Neural cell (in vitro differentiated cells): ENCODE measurements around the gene HDAC7. TPM values are rescaled to one million over a fixed set of nuclear protein-coding genes. Genes with fewer than 3 reads are reported as not detected.

Source experiments
- H2AFZ ChIP-seq: fragments of 200-600, 300-800 bp; sonication (generic), shearing (Covaris generic); 2 replicates; pipeline ENCODE4 v1.6.0; 2014; ENCODE audit warnings: low read depth, mild to moderate bottlenecking, antibody characterized with exemption, low read length, moderate library complexity
- H3F3A ChIP-seq: fragments of 200-600 bp; shearing (Covaris generic); 2 replicates; pipeline ENCODE4 v1.6.1; 2016; ENCODE audit warnings: mild to moderate bottlenecking, moderate library complexity, mixed read lengths, antibody characterized with exemption, low read length; ENCODE audit not compliant: insufficient read depth, poor library complexity, severe bottlenecking
- H3K27ac ChIP-seq: fragments of 200-600, 300-800 bp; sonication (generic), shearing (Covaris generic); 2 replicates; pipeline ENCODE4 v1.5.1; 2014; ENCODE audit warnings: mild to moderate bottlenecking, low read length, moderate library complexity
- H3K27me3 ChIP-seq: fragments of 300-800, 200-600 bp; sonication (generic), shearing (Covaris generic); 2 replicates; pipeline ENCODE4 v1.6.0; 2014; ENCODE audit warnings: mild to moderate bottlenecking, low read depth, low read length, moderate library complexity; ENCODE audit not compliant: insufficient read depth
- H3K36me3 ChIP-seq: fragments of 300-800, 200-600 bp; sonication (generic), shearing (Covaris generic); 2 replicates; pipeline ENCODE4 v1.5.1; 2014; ENCODE audit warnings: mild to moderate bottlenecking, antibody characterized with exemption, low read length, moderate library complexity; ENCODE audit not compliant: insufficient read depth
- H3K4me2 ChIP-seq: fragments of 300-800, 200-600 bp; sonication (generic), shearing (Covaris generic); 2 replicates; pipeline ENCODE4 v1.6.0; 2014; ENCODE audit warnings: mild to moderate bottlenecking, low read length
- H3K4me3 ChIP-seq: fragments of 300-800, 200-600 bp; sonication (generic), shearing (Covaris generic); 2 replicates; pipeline ENCODE4 v1.5.1; 2014; ENCODE audit warnings: mild to moderate bottlenecking, low read length, moderate library complexity
- H3K79me2 ChIP-seq: fragments of 200-600 bp; shearing (Covaris generic); replicated peaks from 2 replicates; pipeline ENCODE4 v1.6.0; 2014; ENCODE audit warnings: mild to moderate bottlenecking, low read length, moderate library complexity; ENCODE audit not compliant: insufficient read depth
- H3K9ac ChIP-seq: fragments of 300-800, 200-600 bp; sonication (generic), shearing (Covaris generic); 2 replicates; pipeline ENCODE4 v1.6.1; 2016; ENCODE audit warnings: mild to moderate bottlenecking, low read length, mixed read lengths
- H3K9me2 ChIP-seq: fragments of 200-600 bp; shearing (Covaris generic); 2 replicates; pipeline ENCODE4 v1.6.1; 2016; ENCODE audit warnings: mild to moderate bottlenecking, low read length, mixed read lengths; ENCODE audit not compliant: insufficient read depth
- H3K9me3 ChIP-seq: fragments of 200-600, 300-800 bp; sonication (generic), shearing (Covaris generic); 2 replicates; pipeline ENCODE4 v1.6.1; 2016; ENCODE audit warnings: mild to moderate bottlenecking, mixed run types, low read length, moderate library complexity, mixed read lengths
- H4K20me1 ChIP-seq: fragments of 200-600 bp; shearing (Covaris generic); 2 replicates; pipeline ENCODE4 v1.6.1; 2016; ENCODE audit warnings: mild to moderate bottlenecking, mixed run types; ENCODE audit not compliant: insufficient read depth
- CTCF ChIP-seq: fragments of 450-650 bp; IDR thresholded peaks from 2 replicates; pipeline ENCODE4 v1.5.1; 2014; ENCODE audit warnings: antibody characterized with exemption, mild to moderate bottlenecking, moderate library complexity; ENCODE audit not compliant: poor library complexity, severe bottlenecking
- EP300 ChIP-seq: fragments of 450-650 bp; conservative IDR thresholded peaks from 2 replicates; pipeline ENCODE4 v1.6.1; 2014; ENCODE audit warnings: antibody characterized with exemption, mild to moderate bottlenecking, moderate library complexity; ENCODE audit not compliant: poor library complexity, severe bottlenecking
- EZH2 ChIP-seq: fragments of 200-600, 300-800 bp; shearing (Covaris generic), sonication (generic); IDR thresholded peaks from 2 replicates; pipeline ENCODE4 v1.6.1; 2014; ENCODE audit warnings: antibody characterized with exemption, low read length, borderline replicate concordance, mild to moderate bottlenecking; ENCODE audit not compliant: insufficient read depth, poor library complexity, severe bottlenecking
- MXI1 ChIP-seq: fragments of 450-650 bp; conservative IDR thresholded peaks from 2 replicates; pipeline ENCODE4 v1.6.1; 2014; ENCODE audit warnings: antibody characterized with exemption, mild to moderate bottlenecking; ENCODE audit not compliant: poor library complexity, severe bottlenecking
- POLR2AphosphoS5 ChIP-seq: IDR thresholded peaks from 2 replicates; pipeline ENCODE4 v1.6.1; 2012
- RAD21 ChIP-seq: fragments of 450-650 bp; conservative IDR thresholded peaks from 2 replicates; pipeline ENCODE4 v1.6.1; 2014; ENCODE audit warnings: antibody characterized with exemption, mild to moderate bottlenecking, moderate library complexity
- REST ChIP-seq: IDR thresholded peaks from 2 replicates; pipeline ENCODE4 v1.6.1; 2012; ENCODE audit warnings: borderline replicate concordance
- SMC3 ChIP-seq: fragments of 450-650 bp; conservative IDR thresholded peaks from 2 replicates; pipeline ENCODE4 v1.6.1; 2014; ENCODE audit warnings: antibody characterized with exemption, mild to moderate bottlenecking, moderate library complexity; ENCODE audit not compliant: poor library complexity
- TAF1 ChIP-seq: IDR thresholded peaks from 2 replicates; pipeline ENCODE4 v1.6.1; 2012; ENCODE audit warnings: low read depth
- polyA plus RNA-seq: library from polyadenylated mRNA; depleted of rRNA; stranded (reverse); fragments of >200 nt; gene quantifications from 2 replicates; pipeline ENCODE4 v1.2.3, GENCODE V29; 2014

HDAC7 gene
- polyA plus RNA-seq, 1 donor from 2014 or later = 30.2 TPM

- Histone ChIP-seq H3F3A (no peaks in the 10 kb centered on the region), H3K9ac (no peak overlapping the region), H3K9me2 (no peaks in the 10 kb centered on the region), H3K9me3 (no peaks in the 10 kb centered on the region), H3K4me2 (no peak overlapping the region), H2AFZ (no peak overlapping the region), H3K27ac (no peak overlapping the region), H3K27me3 (no peaks in the 10 kb centered on the region), H3K79me2 (no peaks in the 10 kb centered on the region), H4K20me1 (no peaks in the 10 kb centered on the region), H3K4me3 (no peak overlapping the region), H3K36me3 (no peaks in the 10 kb centered on the region)
- no peak for TF ChIP-seq MXI1
These were observed 51.3 kb downstream of the HDAC7 start for GRCh38 chr12:47768323-47768811.

- H3K27ac ChIP-seq = no peak overlapping the region
- H4K20me1 ChIP-seq = no peaks in the 10 kb centered on the region
- H3K9ac ChIP-seq = no peak overlapping the region
- no peaks in the 10 kb centered on the region for H3F3A ChIP-seq
- no peak for TF ChIP-seq SMC3
- H3K9me3 ChIP-seq = no peaks in the 10 kb centered on the region
- no peak overlapping the region for H2AFZ ChIP-seq
- H3K4me2 ChIP-seq = no peak overlapping the region
- H3K9me2 ChIP-seq = no peaks in the 10 kb centered on the region
- no peaks in the 10 kb centered on the region for H3K27me3 ChIP-seq
- H3K36me3 ChIP-seq = no peaks in the 10 kb centered on the region
- H3K79me2 ChIP-seq = no peaks in the 10 kb centered on the region
- H3K4me3 ChIP-seq = no peak overlapping the region
These were observed 52.4 kb downstream of the HDAC7 start for GRCh38 chr12:47767216-47767724.

GRCh38 chr12:47766502-47767215 is 53.0 kb downstream of the HDAC7 start:
- Histone ChIP-seq H3K27me3 (no peaks in the 10 kb centered on the region), H3K9me2 (no peaks in the 10 kb centered on the region), H3K9me3 (no peaks in the 10 kb centered on the region), H2AFZ (no peak overlapping the region), H3K36me3 (no peaks in the 10 kb centered on the region), H3F3A (no peaks in the 10 kb centered on the region), H3K4me2 (no peak overlapping the region), H3K9ac (no peak overlapping the region), H3K79me2 (no peaks in the 10 kb centered on the region), H4K20me1 (no peaks in the 10 kb centered on the region), H3K4me3 (no peak overlapping the region), H3K27ac (no peak overlapping the region)
- TF ChIP-seq EP300 (no peak), TAF1 (no peak), RAD21 (no peak), SMC3 (no peak), EZH2 (no peak), MXI1 (no peak), POLR2AphosphoS5 (no peak), CTCF (no peak), REST (no peak)
